Measurements from ENCODE around the gene MBOAT7.

The MBOAT7 gene

DNA sequence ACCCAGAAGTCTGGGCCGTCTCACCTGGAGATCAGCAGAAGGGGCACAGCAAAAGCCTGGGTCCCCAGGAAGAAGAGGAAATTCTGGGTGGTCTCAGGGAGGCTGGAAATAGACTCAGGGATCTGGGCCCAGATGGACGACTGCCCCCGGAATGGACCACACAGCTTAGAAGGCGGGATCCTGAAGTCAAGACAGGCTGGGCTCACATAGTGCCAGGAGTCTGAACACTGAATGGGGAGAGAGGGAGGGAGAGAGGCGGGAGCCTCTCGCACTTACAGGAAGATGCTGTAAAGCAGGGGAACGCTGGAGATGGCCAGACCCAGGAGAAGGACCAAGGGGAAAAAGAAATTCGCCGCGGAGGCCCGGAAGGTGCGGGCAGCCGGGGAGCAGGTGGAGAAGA is 28.5 kb downstream of the MBOAT7 start:
- DNase-seq: no peak

- DNase-seq: peak; percentile 38
These were observed 29.1 kb downstream of the MBOAT7 start for GRCh38 chr19:54160182-54160811.

DNA sequence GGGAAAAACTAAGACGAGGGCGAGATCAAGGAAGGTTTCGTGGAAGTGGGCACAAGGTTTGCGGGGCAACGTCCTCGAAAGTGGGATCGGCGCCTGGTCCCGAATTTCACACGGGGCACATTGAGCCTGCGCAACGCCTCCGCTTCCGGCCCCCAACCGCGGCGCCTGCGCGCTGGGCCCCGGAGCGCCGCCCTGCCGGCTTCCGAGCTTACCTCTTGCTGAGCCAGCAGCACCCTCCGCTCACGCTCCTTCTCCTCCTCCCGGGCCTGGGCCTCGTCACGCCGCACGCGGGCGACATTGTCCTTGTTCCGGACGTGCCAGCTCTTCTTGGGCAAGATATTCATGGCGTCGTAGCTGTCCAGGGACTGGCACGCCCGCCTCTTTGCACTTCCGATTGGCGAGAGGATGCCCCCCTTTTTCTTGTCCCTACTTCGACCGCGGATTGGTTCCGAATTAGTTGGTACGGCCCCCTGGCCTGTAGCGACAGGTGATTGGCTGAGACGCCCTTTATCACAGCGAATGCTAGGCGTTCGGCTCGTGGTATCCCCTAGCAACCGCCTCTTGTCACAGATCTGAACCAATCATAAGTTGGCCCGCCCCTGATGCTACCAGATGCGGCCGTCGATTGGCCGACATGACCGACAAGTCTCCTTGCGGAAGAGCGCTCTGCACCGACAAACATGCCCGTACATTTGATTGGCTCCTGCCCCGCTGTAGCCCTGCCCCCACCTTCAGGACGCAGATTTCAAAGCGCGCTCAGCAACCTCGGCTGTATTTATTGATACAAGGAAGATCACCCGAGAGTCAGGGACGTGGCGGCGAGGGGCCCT is 29.8 kb downstream of the MBOAT7 start, which contains the start of gene LENG1:
Gene LENG1, minus strand, starts transcription at position 370 of the 830 bp plus-strand sequence. Its CDS starts 26 bp downstream, at position 344.
- peak; percentile 100 for DNase-seq

GRCh38 chr19:54158812-54159351 is 30.5 kb downstream of the MBOAT7 start:
- no peak for DNase-seq

DNA sequence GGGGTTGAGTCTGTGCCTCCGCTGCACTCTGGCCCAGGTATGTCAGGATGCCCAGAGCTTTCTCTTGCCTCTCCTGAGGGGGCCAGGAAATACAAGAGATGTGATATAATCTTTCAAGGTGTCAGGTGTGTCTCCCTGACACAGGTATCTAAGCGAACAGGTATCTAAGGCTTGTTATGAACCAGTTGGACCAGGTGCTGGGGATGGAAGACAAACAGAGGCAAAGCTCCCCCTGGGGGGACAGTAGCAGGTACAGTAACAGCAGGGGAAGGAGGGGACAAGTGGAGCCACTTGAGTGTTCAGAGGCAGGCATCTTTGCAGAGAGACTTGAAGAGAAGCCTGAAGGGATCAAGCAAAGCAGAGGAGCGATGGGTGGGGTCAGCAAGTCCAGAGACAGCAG is 32.4 kb downstream of the MBOAT7 start:
- no peak for DNase-seq

DNA sequence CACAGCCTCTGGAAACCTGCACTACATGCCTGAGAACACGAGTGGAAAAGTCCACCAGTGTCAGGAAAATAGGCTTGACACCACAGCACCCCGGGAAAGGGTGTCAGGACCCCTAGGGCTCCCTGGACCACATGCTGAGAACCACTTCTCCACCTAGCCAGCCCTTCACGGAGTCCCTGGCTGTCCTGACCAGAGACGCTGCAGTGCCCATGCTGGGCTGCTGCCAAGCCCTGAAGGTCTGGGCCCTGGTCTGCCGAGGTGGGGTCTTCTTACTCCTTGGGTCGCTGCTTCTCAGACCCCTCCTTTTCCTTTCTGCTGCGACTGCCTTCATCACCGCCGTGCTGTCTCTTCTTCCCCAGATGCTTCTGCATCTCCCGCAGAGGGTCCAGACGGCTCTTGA is 32.9 kb downstream of the MBOAT7 start:
- DNase-seq: no peak

DNA sequence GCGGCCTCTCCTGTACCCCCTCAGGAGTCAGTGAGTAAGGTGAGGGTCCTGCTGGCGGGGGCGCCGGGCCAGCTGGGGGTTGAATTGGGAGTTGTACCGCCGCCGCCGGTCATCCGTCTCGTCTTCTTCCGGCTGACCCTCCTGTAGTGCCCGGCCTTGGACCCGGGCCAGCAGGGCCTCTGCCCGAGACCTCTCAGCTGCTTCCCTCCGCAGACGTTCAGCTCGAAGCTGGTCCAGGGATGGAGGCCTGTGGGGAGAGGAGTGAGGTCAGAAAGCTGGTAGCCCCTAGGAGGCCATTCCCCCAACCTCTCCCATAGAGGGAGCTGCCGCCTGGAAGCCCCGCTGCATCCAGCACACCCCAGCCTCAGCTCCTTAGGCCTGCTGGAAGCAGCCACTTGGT is 33.7 kb downstream of the MBOAT7 start:
- no peak for DNase-seq

DNA sequence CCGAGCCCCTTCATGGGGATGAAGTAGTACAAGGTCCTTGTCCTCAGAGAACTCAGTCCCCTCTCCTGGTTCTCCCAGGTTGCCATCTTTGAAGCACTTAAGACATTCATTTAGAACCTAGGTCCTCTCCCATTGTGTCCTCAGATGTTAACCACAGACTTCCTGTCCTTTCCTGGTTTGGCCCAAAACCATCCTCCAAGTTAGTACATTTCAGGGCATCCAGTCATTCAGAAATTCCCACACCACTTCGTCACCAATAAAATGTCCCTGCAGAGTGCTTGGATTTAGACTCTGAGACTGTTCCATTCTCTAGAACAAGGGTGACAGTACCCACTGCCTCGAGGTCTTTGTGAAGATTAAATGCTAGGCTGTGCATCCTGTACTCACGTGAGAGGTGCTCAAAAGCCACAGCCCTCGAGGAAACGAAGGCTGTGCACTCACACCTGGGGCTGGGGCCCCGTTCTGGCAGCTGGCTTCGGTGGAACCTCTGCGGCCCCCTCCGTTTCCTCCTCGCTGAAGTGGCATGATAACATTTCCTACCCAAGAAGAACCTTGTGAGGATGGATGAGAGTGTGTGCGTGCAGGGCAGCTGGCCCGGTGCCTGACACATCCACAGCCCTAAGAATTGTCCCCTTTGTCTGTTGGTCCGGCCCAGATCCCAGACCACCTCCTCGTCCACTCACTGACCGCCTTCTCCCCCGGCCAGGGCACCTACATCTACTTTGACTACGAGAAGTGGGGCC is 34.6 kb downstream of the MBOAT7 start:
- peak; percentile 45 for DNase-seq

- no peak for DNase-seq
These were observed 35.6 kb downstream of the MBOAT7 start for GRCh38 chr19:54153731-54154326.

DNA sequence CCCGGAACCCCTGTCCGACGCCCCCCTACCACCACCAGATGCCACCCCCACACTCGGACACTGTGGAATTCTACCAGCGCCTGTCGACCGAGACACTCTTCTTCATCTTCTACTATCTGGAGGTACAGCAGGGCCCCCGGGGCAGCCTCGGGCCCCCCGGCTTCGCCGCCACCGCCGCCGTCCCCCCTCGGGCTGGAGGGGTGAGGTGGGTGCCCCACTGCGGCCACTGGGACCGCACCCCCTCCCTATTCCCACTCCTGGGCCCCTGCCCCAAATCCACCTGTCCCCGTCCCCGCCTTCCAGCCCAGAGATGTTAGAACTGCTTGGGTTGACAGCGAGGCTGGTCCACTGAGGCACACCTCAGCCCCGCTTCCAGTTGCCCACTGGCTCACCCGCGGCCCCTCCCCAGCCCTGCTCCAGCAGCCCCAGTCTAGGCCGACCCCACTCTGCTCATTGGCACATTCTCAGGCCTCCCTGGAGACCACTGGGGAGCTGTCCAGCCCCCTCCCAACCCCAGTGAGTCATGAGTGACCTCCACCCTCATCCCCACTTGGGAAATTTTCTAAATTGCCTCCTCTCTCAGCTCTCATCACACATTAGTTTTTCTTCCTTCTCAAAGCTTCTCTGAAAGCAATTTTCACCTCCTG is 36.4 kb downstream of the MBOAT7 start:
- DNase-seq: no peak

DNA sequence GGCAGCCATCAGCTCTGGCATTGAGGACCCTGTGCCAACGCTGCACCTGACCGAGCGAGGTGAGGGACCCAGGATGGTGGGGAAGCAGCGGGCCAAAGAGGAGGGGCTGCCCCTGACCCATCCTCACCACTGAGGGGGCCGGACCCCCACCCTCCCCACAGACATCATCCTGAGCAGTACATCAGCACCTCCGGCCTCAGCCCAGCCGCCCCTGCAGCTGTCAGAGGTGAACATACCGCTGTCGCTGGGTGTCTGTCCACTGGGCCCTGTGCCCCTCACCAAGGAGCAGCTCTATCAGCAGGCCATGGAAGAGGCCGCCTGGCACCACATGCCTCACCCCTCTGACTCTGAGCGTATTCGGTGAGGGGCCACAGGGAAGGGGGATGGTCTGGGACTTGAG is 37.1 kb downstream of the MBOAT7 start:
- DNase-seq: no peak

DNA sequence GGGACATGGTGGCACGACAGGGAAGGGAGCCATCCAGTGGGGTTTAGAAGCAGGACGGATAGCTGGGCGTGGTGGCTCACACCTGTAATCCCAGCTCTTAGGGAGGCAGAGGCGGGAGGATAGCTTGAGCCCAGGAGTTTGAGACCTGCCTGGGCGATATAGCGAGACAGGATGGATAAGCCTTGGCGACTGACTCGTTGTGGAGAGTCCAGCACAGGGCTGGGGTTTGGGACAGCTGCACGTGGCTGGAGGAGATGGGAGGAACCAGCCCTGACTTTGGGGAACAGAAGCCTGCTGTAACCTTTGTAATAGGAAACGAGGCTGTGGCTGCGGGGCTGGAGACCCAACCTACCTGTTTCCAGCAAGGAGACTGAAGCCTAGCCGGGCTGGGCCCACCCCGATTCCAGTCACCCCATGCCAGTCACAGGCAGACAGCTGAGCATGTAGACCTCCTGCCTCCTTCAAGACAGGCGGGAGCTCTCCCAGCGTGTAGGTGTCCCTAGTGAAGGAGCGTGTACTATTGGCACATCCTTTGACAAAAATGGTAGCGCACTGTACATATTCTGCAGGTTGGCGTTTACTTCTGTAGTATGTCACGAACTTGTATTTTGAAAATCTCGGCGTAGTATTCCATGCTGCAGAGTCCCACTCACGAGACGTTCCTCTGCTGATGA is 37.9 kb downstream of the MBOAT7 start:
- no peak for DNase-seq

DNA sequence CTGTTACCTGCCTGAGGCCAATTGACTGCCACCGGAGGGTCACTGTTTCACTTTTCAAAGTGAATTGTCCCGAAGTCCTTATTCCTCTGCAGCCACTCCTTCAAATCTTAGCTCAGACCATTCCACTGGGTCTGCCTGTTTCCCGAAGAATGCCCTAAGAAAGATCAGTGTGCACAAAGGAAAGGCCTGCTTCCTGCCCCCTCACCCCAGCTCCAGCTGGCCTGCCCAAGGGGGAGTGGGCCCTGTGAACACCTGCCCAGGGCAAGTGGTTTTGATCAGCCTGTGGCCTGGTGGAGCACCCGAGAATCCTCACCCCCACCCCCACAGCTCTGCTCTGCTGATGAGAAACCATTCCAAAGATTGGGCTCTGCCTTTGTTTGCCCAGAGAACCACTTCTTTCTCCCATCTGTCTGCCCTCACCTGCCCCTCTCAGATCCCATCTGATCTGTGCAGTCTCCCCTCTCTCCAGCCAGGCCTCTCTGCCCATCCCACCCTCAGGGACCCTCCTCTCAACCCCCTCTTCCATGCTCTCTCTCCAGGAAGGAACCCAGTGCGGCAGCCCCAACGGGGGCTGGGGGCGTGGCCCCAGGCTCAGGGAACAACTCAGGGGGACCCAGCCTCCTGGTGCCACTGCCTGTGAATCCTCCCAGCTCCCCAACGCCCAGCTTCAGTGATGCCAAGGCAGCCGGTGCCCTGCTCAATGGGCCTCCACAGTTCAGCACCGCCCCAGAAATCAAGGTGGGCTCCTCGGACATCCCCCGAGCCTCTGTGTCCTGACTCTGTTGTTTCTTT is 40.2 kb downstream of the MBOAT7 start:
- no peak for DNase-seq

DNA sequence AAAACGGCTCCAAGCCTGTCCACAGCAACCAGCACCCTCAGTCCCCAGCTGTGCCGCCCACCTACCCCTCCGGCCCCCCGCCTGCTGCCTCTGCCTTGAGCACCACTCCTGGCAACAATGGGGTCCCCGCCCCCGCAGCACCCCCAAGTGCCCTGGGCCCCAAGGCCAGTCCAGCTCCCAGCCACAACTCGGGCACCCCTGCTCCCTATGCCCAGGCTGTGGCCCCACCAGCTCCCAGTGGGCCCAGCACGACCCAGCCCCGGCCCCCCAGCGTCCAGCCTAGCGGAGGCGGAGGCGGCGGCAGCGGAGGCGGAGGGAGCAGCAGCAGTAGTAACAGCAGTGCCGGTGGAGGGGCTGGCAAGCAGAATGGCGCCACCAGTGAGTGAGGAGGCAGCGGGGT is 41.2 kb downstream of the MBOAT7 start:
- DNase-seq: no peak

GRCh38 chr19:54147676-54148075 is 41.7 kb downstream of the MBOAT7 start:
- no peak for DNase-seq

DNA sequence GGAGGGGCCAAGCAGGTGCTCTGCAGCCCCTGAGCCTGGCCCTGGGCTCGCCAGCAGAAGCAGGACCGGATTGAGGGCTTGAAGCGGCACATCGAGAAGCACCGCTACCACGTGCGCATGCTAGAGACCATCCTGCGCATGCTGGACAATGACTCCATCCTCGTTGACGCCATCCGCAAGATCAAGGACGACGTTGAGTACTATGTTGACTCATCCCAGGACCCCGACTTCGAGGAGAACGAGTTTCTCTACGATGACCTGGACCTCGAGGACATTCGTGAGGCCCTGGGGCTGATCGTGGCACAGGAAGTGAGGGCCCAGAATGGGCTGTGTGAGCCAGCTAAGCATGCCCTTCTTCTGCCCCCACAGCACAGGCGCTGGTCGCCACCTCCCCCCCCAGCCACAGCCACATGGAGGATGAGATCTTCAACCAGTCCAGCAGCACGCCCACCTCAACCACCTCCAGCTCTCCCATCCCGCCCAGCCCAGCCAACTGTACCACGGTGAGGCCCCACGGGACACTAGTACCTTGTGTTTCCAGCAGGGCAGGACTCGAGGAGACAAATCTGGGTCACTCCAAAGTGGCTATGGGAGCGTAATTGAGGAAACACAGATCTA is 43.7 kb downstream of the MBOAT7 start:
- DNase-seq: no peak

- DNase-seq: no peak
These were observed 47.1 kb downstream of the MBOAT7 start for GRCh38 chr19:54142166-54142780.

DNA sequence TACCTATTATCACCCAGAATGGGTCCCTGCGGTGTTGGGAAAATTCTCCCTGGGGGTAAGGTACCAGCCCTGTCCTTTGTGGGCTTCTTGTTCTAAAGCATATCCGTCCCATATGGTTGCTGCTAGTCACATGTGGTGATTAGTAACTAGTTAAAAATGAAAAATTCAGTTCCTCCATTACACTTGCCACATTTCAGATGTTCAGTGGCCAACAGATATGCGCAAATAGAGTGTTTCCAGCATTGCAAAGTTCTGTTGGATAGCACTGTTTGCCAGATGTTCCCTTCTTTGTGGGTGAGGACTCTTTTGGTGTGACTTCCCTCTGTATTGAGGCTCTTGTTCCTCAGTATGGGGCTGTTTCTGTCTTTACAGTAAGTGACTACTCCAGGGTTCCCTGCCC is 48.0 kb downstream of the MBOAT7 start:
- peak; percentile 24 for DNase-seq

GRCh38 chr19:54138489-54139256 is 50.7 kb downstream of the MBOAT7 start:
- DNase-seq: no peak
